Common myeloid progenitor, CD34-positive (primary cell): ENCODE measurements around the gene COMT.
A peak's percentile ranks its signal among the peaks of the same experiment; 100 is the strongest.

Experiments used
- CTCF ChIA-PET: fragments of 350-600 bp; sonication (Branson Sonifier 250); formaldehyde crosslinking; loops from one replicate; lab custom pipeline; 2021; ENCODE audit warnings: antibody characterized with exemption; lab: Charles Lee
- POLR2A ChIA-PET: fragments of 350-600 bp; sonication (Branson Sonifier 250); formaldehyde crosslinking; loops from one replicate; lab custom pipeline; 2021; ENCODE audit warnings: antibody characterized with exemption; lab: Charles Lee
- DNase-seq, 3 donors: peaks; one replicate each; pipeline versions ENCODE4 v3.0.0 to v3.0.0-alpha.2; 2013
- H3K27ac ChIP-seq, 2 experiments: 1 replicate in 1 of 2; 2 replicates in 1 of 2; pipeline ENCODE4 v1.7.0; 2013; ENCODE audit warnings: inconsistent platforms in 2 of 2, low read length in 2 of 2, mild to moderate bottlenecking in 2 of 2, low read depth in 1 of 2, moderate library complexity in 1 of 2; ENCODE audit not compliant: severe bottlenecking in 2 of 2, insufficient read depth in 1 of 2, poor library complexity in 1 of 2
- H3K27me3 ChIP-seq, 5 experiments: replicated peaks in 2 of 5; 1 replicate in 3 of 5; 2 replicates in 2 of 5; pipeline versions ENCODE4 v1.6.1 to v1.7.0; 2013; ENCODE audit warnings: low read length in 4 of 5, mild to moderate bottlenecking in 2 of 5, moderate library complexity in 2 of 5, inconsistent platforms in 1 of 5; ENCODE audit not compliant: insufficient read depth in 5 of 5, control insufficient read depth in 4 of 5
- H3K36me3 ChIP-seq, 4 experiments: 1 replicate in 2 of 4; 2 replicates in 2 of 4; pipeline versions ENCODE4 v1.6.1 to v1.7.0; 2013; ENCODE audit warnings: low read length in 3 of 4, control low read depth in 1 of 4, mild to moderate bottlenecking in 1 of 4; ENCODE audit not compliant: control insufficient read depth in 4 of 4, insufficient read depth in 4 of 4
- H3K4me1 ChIP-seq, 4 experiments: 1 replicate in 3 of 4; 2 replicates in 1 of 4; pipeline versions ENCODE4 v1.6.1 to v1.7.1; 2013; ENCODE audit warnings: low read length in 3 of 4, mild to moderate bottlenecking in 3 of 4, control low read depth in 1 of 4, inconsistent platforms in 1 of 4, moderate library complexity in 1 of 4; ENCODE audit not compliant: control insufficient read depth in 4 of 4, insufficient read depth in 4 of 4; ENCODE audit errors: control extremely low read depth in 1 of 4
- H3K4me3 ChIP-seq, 7 experiments: 1 replicate in 4 of 7; 2 replicates in 3 of 7; pipeline versions ENCODE4 v1.5.1 to v1.7.0; 2013; ENCODE audit warnings: mild to moderate bottlenecking in 7 of 7, low read length in 6 of 7, moderate library complexity in 6 of 7, inconsistent platforms in 2 of 7, low read depth in 2 of 7, control low read depth in 1 of 7; ENCODE audit not compliant: insufficient read depth in 4 of 7, control insufficient read depth in 1 of 7; ENCODE audit errors: extremely low read depth in 1 of 7
- H3K9me3 ChIP-seq, 5 experiments: 1 replicate in 4 of 5; 2 replicates in 1 of 5; pipeline versions ENCODE4 v1.6.1 to v1.7.1; 2013; ENCODE audit warnings: low read length in 4 of 5, mild to moderate bottlenecking in 2 of 5, inconsistent platforms in 1 of 5, low read depth in 1 of 5, moderate library complexity in 1 of 5; ENCODE audit not compliant: control insufficient read depth in 4 of 5, insufficient read depth in 2 of 5; ENCODE audit errors: control extremely low read depth in 1 of 5
- WGBS: methylation state at CpG from one replicate; pipeline ENCODE4 v1.1.5; 2013; ENCODE audit not compliant: insufficient coverage; 5-methylcytosine and 5-hydroxymethylcytosine counted together

COMT gene

GRCh38 chr22:19984201-19984753 lies 42.7 kb downstream of the COMT start:
- no peak for DNase-seq
- H3K27me3 ChIP-seq: no peaks in the 10 kb centered on the region
- CTCF ChIA-PET: interaction anchor here (1.1 to 3.9 kb wide), 3 partner anchors 9 to 30 kb away, joined by 3 to 26 read pairs (median 10); no protein-coding TSS in a partner anchor
- 98% methylated on average over 17 of the region's 19 CpGs for WGBS
- H3K27ac ChIP-seq: no peak overlapping the region
- POLR2A ChIA-PET: no interaction called here
- H3K9me3 ChIP-seq: no peaks in the 10 kb centered on the region
- no peak overlapping the region for H3K4me3 ChIP-seq
- peaks cover 0 to 36% (median 20%) of the 10 kb centered on the region in 4 experiments for H3K4me1 ChIP-seq
- peaks cover 0 to 29% (median 5%) of the 10 kb centered on the region in 4 experiments for H3K36me3 ChIP-seq

GRCh38 chr22:19984851-19985811 lies 43.6 kb downstream of the COMT start:
- POLR2A ChIA-PET: no interaction called here
- Histone ChIP-seq H3K27ac (no peak overlapping the region), H3K9me3 (no peaks in the 10 kb centered on the region), H3K4me1 (peaks cover 0 to 36% (median 20%) of the 10 kb centered on the region in 4 experiments), H3K36me3 (peaks cover 0 to 20% (median 5%) of the 10 kb centered on the region in 4 experiments), H3K27me3 (no peaks in the 10 kb centered on the region), H3K4me3 (peak overlapping the region in 2 of 7 experiments; percentile 76 to 84)
- CTCF ChIA-PET: interaction anchor here (0.6 to 3.9 kb wide), 6 partner anchors 7 to 223 kb away, joined by 3 to 26 read pairs (median 4); no protein-coding TSS in a partner anchor
- WGBS: 95% methylated on average over 10 of the region's 11 CpGs
- no peak for DNase-seq

GRCh38 chr22:19986011-19986409 lies 44.4 kb downstream of the COMT start:
- peak overlapping the region in 6 of 7 experiments; percentile 57 to 84 (median 76) for H3K4me3 ChIP-seq
- H3K9me3 ChIP-seq: no peaks in the 10 kb centered on the region
- peaks cover 0 to 36% (median 20%) of the 10 kb centered on the region in 4 experiments for H3K4me1 ChIP-seq
- no peaks in the 10 kb centered on the region for H3K27me3 ChIP-seq
- peaks cover 0 to 12% (median 2%) of the 10 kb centered on the region in 4 experiments for H3K36me3 ChIP-seq
- DNase-seq: no peak
- ChIA-PET POLR2A (interaction anchor here (0.6 to 1.1 kb wide), 2 partner anchors 11 to 142 kb away, joined by 3 to 4 read pairs; no protein-coding TSS in a partner anchor), CTCF (interaction anchor here (1.0 to 3.9 kb wide), 3 partner anchors 8 to 28 kb away, joined by 4 to 26 read pairs (median 10); no protein-coding TSS in a partner anchor)
- H3K27ac ChIP-seq: peak overlapping the region in 1 of 2 experiments; percentile 63
- WGBS: 100% methylated on average over 1 of the region's 2 CpGs

- Histone ChIP-seq H3K27ac (peak overlapping the region in 1 of 2 experiments; percentile 63), H3K4me3 (peak overlapping the region; percentile 34 to 84 (median 76)), H3K27me3 (no peaks in the 10 kb centered on the region), H3K4me1 (peaks cover 0 to 36% (median 20%) of the 10 kb centered on the region in 4 experiments), H3K9me3 (no peaks in the 10 kb centered on the region), H3K36me3 (peaks cover 0 to 5% (median 0%) of the 10 kb centered on the region in 4 experiments)
- 0% methylated on average over 24 of the region's 76 CpGs for WGBS
- POLR2A ChIA-PET: interaction anchor here (0.6 to 1.1 kb wide), 3 partner anchors 11 to 141 kb away, joined by 3 to 4 read pairs (median 3); no protein-coding TSS in a partner anchor
- CTCF ChIA-PET: interaction anchor here (1.0 to 3.9 kb wide), 3 partner anchors 9 to 28 kb away, joined by 4 to 26 read pairs (median 10); no protein-coding TSS in a partner anchor
- peak; percentile 42 to 70 (median 66) for DNase-seq
Measured at GRCh38 chr22:19986410-19987341, 45.1 kb downstream of the COMT start.

- ChIA-PET POLR2A (no interaction called here), CTCF (interaction anchor here (0.6 to 3.9 kb wide), 4 partner anchors 12 to 173 kb away, joined by 3 to 26 read pairs (median 4); no protein-coding TSS in a partner anchor)
- DNase-seq: no peak
- peaks cover 0 to 36% (median 20%) of the 10 kb centered on the region in 4 experiments for H3K4me1 ChIP-seq
- peak overlapping the region in 1 of 7 experiments; percentile 48 for H3K4me3 ChIP-seq
- H3K9me3 ChIP-seq: no peaks in the 10 kb centered on the region
- H3K27ac ChIP-seq: no peak overlapping the region
- 69% methylated on average over 21 of the region's 24 CpGs for WGBS
- no peaks in the 10 kb centered on the region for H3K27me3 ChIP-seq
- no peaks in the 10 kb centered on the region for H3K36me3 ChIP-seq
Measured at GRCh38 chr22:19987394-19988306, 46.1 kb downstream of the COMT start.
